OCI-LY7 (cell line): ENCODE data around the gene NYNRIN. TPM values are rescaled to one million over a fixed set of nuclear protein-coding genes. Genes with fewer than 3 reads are reported as not detected.

Experiments used
- BruUV-seq: library from RNA; stranded (reverse); fragments of 400-500 nt; replicated peaks from 2 replicates; lab custom pipeline; 2021; lab: Mats Ljungman, UMichigan
- CTCF ChIA-PET: fragments of 300-600 bp; sonication (Branson Sonifier 250); formaldehyde crosslinking; loops from one replicate; lab custom pipeline; 2022; ENCODE audit warnings: antibody characterized with exemption; ENCODE audit not compliant: unreplicated experiment; lab: Charles Lee
- POLR2A ChIA-PET: fragments of 300-600 bp; sonication (Branson Sonifier 250); formaldehyde crosslinking; loops from one replicate; lab custom pipeline; 2022; ENCODE audit warnings: antibody characterized with exemption; lab: Charles Lee
- DNase-seq: peaks from one replicate; pipeline ENCODE4 v3.0.0-alpha.2; 2015; ENCODE audit warnings: low spot score
- H2AFZ ChIP-seq: fragments of 200-600 bp; sonication (generic), shearing (Covaris generic); 2 replicates; pipeline ENCODE4 v1.6.1; 2014; ENCODE audit warnings: mild to moderate bottlenecking, antibody characterized with exemption, low read length, moderate library complexity
- H3K27ac ChIP-seq: fragments of 200-600 bp; sonication (generic); 2 replicates; pipeline ENCODE4 v1.5.1; 2014; ENCODE audit warnings: mixed run types, low read depth, mild to moderate bottlenecking, moderate library complexity, low read length, inconsistent platforms; ENCODE audit not compliant: poor library complexity, severe bottlenecking
- H3K36me3 ChIP-seq: fragments of 200-600 bp; sonication (generic); 2 replicates; pipeline ENCODE4 v1.6.1; 2014; ENCODE audit warnings: mild to moderate bottlenecking, antibody characterized with exemption, low read length, moderate library complexity, mixed read lengths; ENCODE audit not compliant: insufficient read depth
- H3K4me1 ChIP-seq: fragments of 200-600 bp; sonication (generic); 2 replicates; pipeline ENCODE4 v1.5.1; 2014; ENCODE audit warnings: mild to moderate bottlenecking, low read length; ENCODE audit not compliant: insufficient read depth, poor library complexity, severe bottlenecking
- H3K4me2 ChIP-seq: fragments of 200-600 bp; sonication (generic); 2 replicates; pipeline ENCODE4 v1.6.1; 2014; ENCODE audit warnings: mild to moderate bottlenecking, low read length
- H3K4me3 ChIP-seq: fragments of 200-600 bp; sonication (generic); 2 replicates; pipeline ENCODE4 v1.5.1; 2014; ENCODE audit warnings: mild to moderate bottlenecking, low read depth, low read length; ENCODE audit not compliant: poor library complexity, severe bottlenecking
- H3K79me2 ChIP-seq: fragments of 200-600 bp; sonication (generic); 2 replicates; pipeline ENCODE4 v1.6.1; 2016; ENCODE audit warnings: low read depth, mild to moderate bottlenecking, low read length, moderate library complexity, mixed read lengths; ENCODE audit not compliant: insufficient read depth
- H3K9me2 ChIP-seq: fragments of 200-600 bp; sonication (generic); 2 replicates; pipeline ENCODE4 v1.6.1; 2016; ENCODE audit warnings: mild to moderate bottlenecking, low read length, mixed read lengths; ENCODE audit not compliant: insufficient read depth
- H3K9me3 ChIP-seq: fragments of 200-600 bp; sonication (generic); 2 replicates; pipeline ENCODE4 v1.6.1; 2014; ENCODE audit warnings: mild to moderate bottlenecking, mixed run types, low read length, mixed read lengths
- H4K20me1 ChIP-seq: fragments of 200-600 bp; sonication (generic); 2 replicates; pipeline ENCODE4 v1.6.1; 2014; ENCODE audit warnings: mild to moderate bottlenecking, antibody characterized with exemption, low read length, moderate library complexity, mixed read lengths; ENCODE audit not compliant: insufficient read depth
- CTCF ChIP-seq: fragments of 200-600 bp; sonication (generic); conservative IDR thresholded peaks from 2 replicates; pipeline ENCODE4 v1.5.1; 2014; ENCODE audit warnings: mild to moderate bottlenecking, antibody characterized with exemption, low read length, moderate library complexity, mixed read lengths
- EZH2phosphoT487 ChIP-seq: fragments of 200-600 bp; sonication (generic); IDR thresholded peaks from 2 replicates; pipeline ENCODE4 v1.6.1; 2018; ENCODE audit warnings: low read depth, borderline replicate concordance, mild to moderate bottlenecking, mixed run types, antibody characterized with exemption, low read length, moderate library complexity, mixed read lengths
- intact Hi-C: fragments of 100-400 bp; cut with micrococcal nuclease; formaldehyde crosslinking; loops from one replicate; pipeline ENCODE4 v1.10.0; 2022; ENCODE audit not compliant: unreplicated experiment
- total RNA-seq, 2 experiments: library from RNA; depleted of rRNA in 1 of 2; stranded (reverse); fragments of >200 nt in 1 of 2; shearing (Covaris generic) in 1 of 2; gene quantifications; 2 replicates each; pipeline ENCODE4 v1.2.3, GENCODE V29; 2014 to 2022

Gene NYNRIN
- total RNA-seq, 2 experiments from 2014 or later: 0.13 TPM; not detected in 1

- Histone ChIP-seq H3K4me3 (peak overlapping the region; percentile 83), H3K4me2 (peak overlapping the region; percentile 93), H3K4me1 (peaks cover 44% of the 10 kb centered on the region), H4K20me1 (no peaks in the 10 kb centered on the region), H3K9me3 (no peaks in the 10 kb centered on the region), H3K36me3 (peaks cover 49% of the 10 kb centered on the region), H3K79me2 (peaks cover 21% of the 10 kb centered on the region; the same call in 1 of the 2 replicates), H3K27ac (no peak overlapping the region), H3K9me2 (no peaks in the 10 kb centered on the region), H2AFZ (no peak overlapping the region)
- BruUV-seq: no TSS peak
- ChIA-PET POLR2A (interaction anchor here (0.8 to 1.7 kb wide), 6 partner anchors 9 to 82 kb away, joined by 4 to 9 read pairs (median 4); no protein-coding TSS in a partner anchor), CTCF (interaction anchor here (1.5 kb wide), 1 partner anchor 9 kb away, joined by 10 read pairs; no protein-coding TSS in a partner anchor)
- intact Hi-C loops: loop anchor here (10.0 kb wide), 1 partner anchor 886 kb away; the partner anchor contains the start of genes THTPA and ZFHX2
- no peak for DNase-seq
- TF ChIP-seq CTCF (no peak), EZH2phosphoT487 (no peak)
Observed at GRCh38 chr14:24440606-24441399, 42.0 kb downstream of the NYNRIN start.

GRCh38 chr14:24441485-24441884 lies 42.7 kb downstream of the NYNRIN start:
- BruUV-seq: TSS peak; percentile 66
- no peak for TF ChIP-seq EZH2phosphoT487
- Histone ChIP-seq H4K20me1 (no peaks in the 10 kb centered on the region), H3K9me3 (no peaks in the 10 kb centered on the region), H2AFZ (no peak overlapping the region; the same call in 1 of the 2 replicates), H3K79me2 (peaks cover 21% of the 10 kb centered on the region; the same call in 1 of the 2 replicates), H3K4me2 (peak overlapping the region; percentile 93), H3K36me3 (peaks cover 49% of the 10 kb centered on the region), H3K27ac (peak overlapping the region; percentile 78), H3K4me3 (peak overlapping the region; percentile 83), H3K9me2 (no peaks in the 10 kb centered on the region), H3K4me1 (peaks cover 37% of the 10 kb centered on the region)
- CTCF ChIA-PET: interaction anchor here (0.5 to 1.5 kb wide), 5 partner anchors 10 to 351 kb away, joined by 3 to 10 read pairs (median 6); no protein-coding TSS in a partner anchor
- POLR2A ChIA-PET: interaction anchor here (0.8 to 2.3 kb wide), 11 partner anchors 8 to 228 kb away, joined by 3 to 9 read pairs (median 4); partner anchors contain the start of genes RIPK3 and TINF2
- intact Hi-C loops: loop anchor here (10.0 kb wide), 1 partner anchor 887 kb away; the partner anchor contains the start of genes THTPA and ZFHX2
- no peak for DNase-seq

- DNase-seq: no peak
- TF ChIP-seq CTCF (no peak), EZH2phosphoT487 (no peak)
- Histone ChIP-seq H2AFZ (peak overlapping the region; percentile 73; the same call in 1 of the 2 replicates), H3K4me1 (peaks cover 33% of the 10 kb centered on the region), H3K4me2 (peak overlapping the region; percentile 93), H4K20me1 (no peaks in the 10 kb centered on the region), H3K9me3 (no peaks in the 10 kb centered on the region), H3K27ac (peak overlapping the region; percentile 78), H3K4me3 (peak overlapping the region; percentile 83), H3K9me2 (no peaks in the 10 kb centered on the region), H3K79me2 (peaks cover 21% of the 10 kb centered on the region; the same call in 1 of the 2 replicates), H3K36me3 (peaks cover 47% of the 10 kb centered on the region)
- CTCF ChIA-PET: interaction anchor here (0.5 to 1.5 kb wide), 6 partner anchors 10 to 351 kb away, joined by 3 to 10 read pairs (median 4); partner anchors contain the start of gene CIDEB
- POLR2A ChIA-PET: interaction anchor here (0.8 to 2.3 kb wide), 12 partner anchors 8 to 228 kb away, joined by 3 to 9 read pairs (median 4); partner anchors contain the start of genes KHNYN, RIPK3 and TINF2
- BruUV-seq: no TSS peak
- intact Hi-C loops: loop anchor here (10.0 kb wide), 1 partner anchor 887 kb away; the partner anchor contains the start of genes THTPA and ZFHX2
Observed at GRCh38 chr14:24441904-24442239, 43.1 kb downstream of the NYNRIN start.
